ENCODE measurements around the gene TRIM40. TPM values are rescaled to one million over a fixed set of nuclear protein-coding genes. Genes with fewer than 3 reads are reported as not detected.
A peak's percentile ranks its signal among the peaks of the same experiment; 100 is the strongest.

Gene TRIM40
- polyA plus RNA-seq, 1 donor (not counting 4 experiments of a cell fraction or from before 2014, with no cell fraction given), result not detected

- Histone ChIP-seq H4K20me1 (ENCODE audit: control insufficient read depth, extremely low read depth, insufficient read depth, low read length) (no peaks in the 10 kb centered on the region), H3K4me2 (ENCODE audit: control insufficient read depth, extremely low read depth, insufficient read depth, low read depth, low read length) (peak overlapping the region; percentile 99), H3K4me1 (ENCODE audit: control insufficient read depth, extremely low read depth, insufficient read depth, low read length) (peaks cover 34% of the 10 kb centered on the region), H3K79me2 (ENCODE audit: control insufficient read depth, insufficient read depth, low read length) (no peaks in the 10 kb centered on the region), H3K27ac (ENCODE audit: control insufficient read depth, insufficient read depth, low read length) (no peak overlapping the region), H3K36me3 (ENCODE audit: control insufficient read depth in 2 of 2, extremely low read depth in 1 of 2, insufficient read depth in 2 of 2, low read length in 2 of 2) (no peaks in the 10 kb centered on the region), H3K9me3 (ENCODE audit: control insufficient read depth, low read depth, low read length) (no peaks in the 10 kb centered on the region), H2AFZ (ENCODE audit: control insufficient read depth, low read length) (peak overlapping the region; percentile 71), H3K4me3 (ENCODE audit: control insufficient read depth in 2 of 3, extremely low read depth in 1 of 3, insufficient read depth in 2 of 3, low read depth in 1 of 3, low read length in 3 of 3) (peak overlapping the region in 2 of 3 experiments; percentile 7 to 80), H3K9ac (ENCODE audit: control insufficient read depth, extremely low read depth, insufficient read depth, low read length) (peak overlapping the region; percentile 73), H3K27me3 (ENCODE audit: control insufficient read depth, extremely low read depth, insufficient read depth, low read length) (no peaks in the 10 kb centered on the region), H3K9me1 (ENCODE audit: control insufficient read depth, extremely low read depth, insufficient read depth, low read length) (no peaks in the 10 kb centered on the region)
- DNase-seq (ENCODE audit: low read depth, low spot score) (no peak), FAIRE-seq (no peak)
- dilution Hi-C loops (cut with MboI; ENCODE audit: extremely low pct_ligation_motif_present, low sequenced_read_pairs), result no loop called here
- TF ChIP-seq EZH2 (IDR thresholded peaks at IDR 0.05; ENCODE audit: low read length) (no peak), CTCF (optimal IDR thresholded peaks at IDR 0.05 in 1 of 3, IDR thresholded peaks at IDR 0.05 in 1 of 3, conservative IDR thresholded peaks at IDR 0.05 in 1 of 3; ENCODE audit: extremely low read depth in 1 of 3, insufficient read depth in 2 of 3, low read length in 3 of 3) (no peak)
These were observed 33.4 kb upstream of the TRIM40 start for GRCh38 chr6:30102414-30102969.

- no peaks in the 10 kb centered on the region for H3K9me1 ChIP-seq (ENCODE audit: control insufficient read depth, extremely low read depth, insufficient read depth, low read length)
- peak overlapping the region; percentile 17 for H3K9ac ChIP-seq (ENCODE audit: control insufficient read depth, extremely low read depth, insufficient read depth, low read length)
- peak overlapping the region; percentile 92 for H2AFZ ChIP-seq (ENCODE audit: control insufficient read depth, low read length)
- H3K4me1 ChIP-seq (ENCODE audit: control insufficient read depth, extremely low read depth, insufficient read depth, low read length), result peaks cover 34% of the 10 kb centered on the region
- TF ChIP-seq EZH2 (IDR thresholded peaks at IDR 0.05; ENCODE audit: low read length) (no peak), CTCF (optimal IDR thresholded peaks at IDR 0.05 in 1 of 3, IDR thresholded peaks at IDR 0.05 in 1 of 3, conservative IDR thresholded peaks at IDR 0.05 in 1 of 3; ENCODE audit: extremely low read depth in 1 of 3, insufficient read depth in 2 of 3, low read length in 3 of 3) (peak; percentile 88 to 92 (median 90))
- peak overlapping the region; percentile 29 to 63 (median 52) for H3K4me3 ChIP-seq (ENCODE audit: control insufficient read depth in 2 of 3, extremely low read depth in 1 of 3, insufficient read depth in 2 of 3, low read depth in 1 of 3, low read length in 3 of 3)
- FAIRE-seq (peak; percentile 90), DNase-seq (ENCODE audit: low read depth, low spot score) (peak; percentile 40)
- dilution Hi-C loops (cut with MboI; ENCODE audit: extremely low pct_ligation_motif_present, low sequenced_read_pairs), result no loop called here
- peak overlapping the region; percentile 99 for H3K4me2 ChIP-seq (ENCODE audit: control insufficient read depth, extremely low read depth, insufficient read depth, low read depth, low read length)
- no peaks in the 10 kb centered on the region for H3K27me3 ChIP-seq (ENCODE audit: control insufficient read depth, extremely low read depth, insufficient read depth, low read length)
- no peaks in the 10 kb centered on the region for H3K36me3 ChIP-seq (ENCODE audit: control insufficient read depth in 2 of 2, extremely low read depth in 1 of 2, insufficient read depth in 2 of 2, low read length in 2 of 2)
- H3K79me2 ChIP-seq (ENCODE audit: control insufficient read depth, insufficient read depth, low read length), result no peaks in the 10 kb centered on the region
- H3K27ac ChIP-seq (ENCODE audit: control insufficient read depth, insufficient read depth, low read length), result no peak overlapping the region
- no peaks in the 10 kb centered on the region for H4K20me1 ChIP-seq (ENCODE audit: control insufficient read depth, extremely low read depth, insufficient read depth, low read length)
- H3K9me3 ChIP-seq (ENCODE audit: control insufficient read depth, low read depth, low read length), result no peaks in the 10 kb centered on the region
These were observed 32.7 kb upstream of the TRIM40 start for GRCh38 chr6:30102970-30103871.

Measured in keratinocyte (primary cell).